Fibroblast of lung (primary cell): ENCODE measurements around the gene KRT16.

Experiments used
- CTCF ChIP-seq, 2 donors: IDR thresholded peaks in 1 of 2; conservative IDR thresholded peaks in 1 of 2; 1 replicate in 1 of 2; 2 replicates in 1 of 2; pipeline ENCODE4 v1.5.1; 2011 to 2012; ENCODE audit warnings: low read length in 2 of 2, control low read depth in 1 of 2, inconsistent platforms in 1 of 2, low read depth in 1 of 2, mild to moderate bottlenecking in 1 of 2
- EZH2 ChIP-seq: IDR thresholded peaks from 2 replicates; pipeline ENCODE4 v1.5.1; 2012; ENCODE audit warnings: low read length, control low read depth, mild to moderate bottlenecking; ENCODE audit errors: missing control alignments

- TF ChIP-seq EZH2 (no peak), CTCF (conservative IDR thresholded peaks at IDR 0.05 in 1 of 2, IDR thresholded peaks at IDR 0.05 in 1 of 2; ENCODE audit: low read depth in 1 of 2, low read length in 2 of 2) (no peak)
Observed at GRCh38 chr17:41650794-41651624, 38.4 kb upstream of the KRT16 start.
